NCI-H1092 treated with DMSO at 0.1 percent for 48 hours (cell line): ENCODE measurements around the gene RAF1.
A peak's percentile ranks its signal among the peaks of the same experiment; 100 is the strongest.
"Not testable (repeated sequence)": the region's sequence is repeated elsewhere in the genome, so short reads cannot be mapped to it uniquely, and the experiment has no call there.

Source experiments
- DNase-seq: peaks from one replicate; lab custom pipeline; 2025; lab: John Stamatoyannopoulos, UW

Gene RAF1

GRCh38 chr3:12558706-12559105 is 105.2 kb downstream of the RAF1 start:
- no peak for DNase-seq

GRCh38 chr3:12557473-12558100 is 106.3 kb downstream of the RAF1 start:
- DNase-seq: no peak

- DNase-seq: peak; percentile 76
These were observed 107.0 kb downstream of the RAF1 start, which contains the start of gene MKRN2 for GRCh38 chr3:12556690-12557472. Gene MKRN2, plus strand, starts transcription at chr3:12557087. Its CDS starts 64 bp downstream, at chr3:12557151.

- DNase-seq: peak; percentile 56
These were observed 107.6 kb downstream of the RAF1 start for GRCh38 chr3:12556314-12556689.

GRCh38 chr3:12553921-12554391 is 110.0 kb downstream of the RAF1 start:
- DNase-seq: peak; percentile 78

GRCh38 chr3:12549971-12550760 is 113.8 kb downstream of the RAF1 start:
- DNase-seq: no peak

GRCh38 chr3:12545473-12545791 is 118.5 kb downstream of the RAF1 start, which contains the start of gene MKRN2OS:
Gene MKRN2OS, minus strand, starts transcription at chr3:12545499. Its CDS starts 35 bp downstream, at chr3:12545464.
- no peak for DNase-seq

GRCh38 chr3:12544652-12545472 is 119.1 kb downstream of the RAF1 start:
- DNase-seq: no peak

- DNase-seq: not testable (repeated sequence)
These were observed 120.4 kb downstream of the RAF1 start for GRCh38 chr3:12543497-12543896.

- DNase-seq: no peak
These were observed 122.3 kb downstream of the RAF1 start for GRCh38 chr3:12541625-12542024.

- DNase-seq: no peak
These were observed 127.5 kb downstream of the RAF1 start for GRCh38 chr3:12536423-12536822.
